ENCODE data around the gene CHRNA7.
A peak's percentile ranks its signal among the peaks of the same experiment; 100 is the strongest.

Gene CHRNA7

GRCh38 chr15:32034106-32034505, 3.8 kb downstream of the CHRNA7 start:
- H2AFZ ChIP-seq (ENCODE audit: low read depth, low read length): no peak overlapping the region
- peaks cover 9% of the 10 kb centered on the region for H3K4me1 ChIP-seq (ENCODE audit: insufficient read depth, low read length)
- no peaks in the 10 kb centered on the region for H3K36me3 ChIP-seq (ENCODE audit: insufficient read depth, low read length)
- no peak overlapping the region for H3K4me3 ChIP-seq (ENCODE audit: low read length)
- H3K9me3 ChIP-seq (ENCODE audit: low read length): no peaks in the 10 kb centered on the region
- H3K27me3 ChIP-seq (ENCODE audit: insufficient read depth, low read length): no peaks in the 10 kb centered on the region

- Histone ChIP-seq H3K36me3 (ENCODE audit: insufficient read depth, low read length) (no peaks in the 10 kb centered on the region), H3K27me3 (ENCODE audit: insufficient read depth, low read length) (no peaks in the 10 kb centered on the region), H3K4me1 (ENCODE audit: insufficient read depth, low read length) (no peaks in the 10 kb centered on the region), H3K9me3 (ENCODE audit: low read length) (no peaks in the 10 kb centered on the region), H2AFZ (ENCODE audit: low read depth, low read length) (no peak overlapping the region), H3K4me3 (ENCODE audit: low read length) (no peak overlapping the region)
Measured at GRCh38 chr15:32035285-32035684, 5.0 kb downstream of the CHRNA7 start.

GRCh38 chr15:32036971-32037370, 6.7 kb downstream of the CHRNA7 start:
- H3K4me1 ChIP-seq (ENCODE audit: insufficient read depth, low read length): no peaks in the 10 kb centered on the region
- H3K4me3 ChIP-seq (ENCODE audit: low read length): no peak overlapping the region
- H2AFZ ChIP-seq (ENCODE audit: low read depth, low read length): no peak overlapping the region
- H3K27me3 ChIP-seq (ENCODE audit: insufficient read depth, low read length): no peaks in the 10 kb centered on the region
- no peaks in the 10 kb centered on the region for H3K36me3 ChIP-seq (ENCODE audit: insufficient read depth, low read length)
- no peaks in the 10 kb centered on the region for H3K9me3 ChIP-seq (ENCODE audit: low read length)

DNA sequence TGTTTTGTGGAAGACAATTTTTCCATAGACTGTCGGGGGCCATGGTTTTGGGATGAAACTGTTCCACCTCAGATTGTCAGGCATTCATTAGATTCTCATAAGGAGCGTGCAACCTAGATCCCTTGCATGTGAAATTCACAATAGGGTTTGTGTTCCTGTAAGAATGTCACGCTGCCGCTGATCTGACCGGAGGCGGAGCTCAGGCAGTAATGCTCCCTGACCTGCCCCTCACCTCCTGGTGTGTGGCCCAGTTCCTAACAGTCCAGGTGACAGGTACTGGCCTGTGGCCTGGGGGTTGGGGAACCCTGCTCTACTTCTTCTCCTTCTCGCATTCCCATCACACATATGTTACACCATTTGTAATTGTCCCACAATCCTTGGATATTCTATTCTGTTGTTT, 11.0 kb downstream of the CHRNA7 start:
- Histone ChIP-seq H3K4me1 (ENCODE audit: insufficient read depth, low read length) (no peaks in the 10 kb centered on the region), H2AFZ (ENCODE audit: low read depth, low read length) (no peak overlapping the region), H3K27me3 (ENCODE audit: insufficient read depth, low read length) (no peaks in the 10 kb centered on the region), H3K9me3 (ENCODE audit: low read length) (no peaks in the 10 kb centered on the region), H3K4me3 (ENCODE audit: low read length) (no peak overlapping the region), H3K36me3 (ENCODE audit: insufficient read depth, low read length) (no peaks in the 10 kb centered on the region)

DNA sequence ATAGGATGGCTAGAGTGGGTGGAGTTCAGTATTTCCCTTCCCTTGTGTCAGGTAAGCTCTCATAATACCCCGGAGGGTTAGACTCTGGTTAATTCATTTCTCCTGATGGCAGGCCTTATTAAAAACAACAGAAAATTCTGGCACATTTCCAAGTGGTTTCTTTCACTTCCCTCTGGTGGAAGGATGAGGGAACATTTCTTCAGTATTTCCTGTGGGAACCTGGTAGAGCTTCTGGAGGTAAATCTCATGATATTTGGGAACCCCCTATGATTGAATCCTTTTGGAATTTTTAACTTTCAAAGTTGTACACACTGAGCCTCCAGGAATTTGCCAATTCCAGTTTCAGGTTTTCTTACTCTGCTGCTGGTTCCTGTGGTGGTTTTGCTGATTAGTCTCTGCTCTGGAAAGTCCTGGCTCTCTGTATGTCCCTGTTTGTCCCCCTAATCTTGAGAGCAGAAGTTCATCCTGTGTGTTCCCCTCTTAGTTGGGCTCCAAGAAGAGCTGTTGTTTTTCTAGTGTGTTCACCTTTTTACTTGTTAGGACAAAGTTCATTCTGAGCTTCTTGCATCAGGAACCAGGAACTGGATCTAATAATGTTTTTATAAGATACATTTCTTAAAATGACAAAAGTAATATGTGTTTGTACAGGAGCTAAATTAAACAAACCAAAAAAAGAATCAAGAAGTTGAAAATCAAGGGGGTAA, 12.1 kb downstream of the CHRNA7 start:
- H3K36me3 ChIP-seq (ENCODE audit: insufficient read depth, low read length): no peaks in the 10 kb centered on the region
- no peaks in the 10 kb centered on the region for H3K4me1 ChIP-seq (ENCODE audit: insufficient read depth, low read length)
- H3K27me3 ChIP-seq (ENCODE audit: insufficient read depth, low read length): no peaks in the 10 kb centered on the region
- no peak overlapping the region for H3K4me3 ChIP-seq (ENCODE audit: low read length)
- no peak overlapping the region for H2AFZ ChIP-seq (ENCODE audit: low read depth, low read length)
- no peaks in the 10 kb centered on the region for H3K9me3 ChIP-seq (ENCODE audit: low read length)

- Histone ChIP-seq H3K9me3 (ENCODE audit: low read length) (no peaks in the 10 kb centered on the region), H3K4me1 (ENCODE audit: insufficient read depth, low read length) (peaks cover 3% of the 10 kb centered on the region), H3K4me3 (ENCODE audit: low read length) (no peak overlapping the region), H2AFZ (ENCODE audit: low read depth, low read length) (no peak overlapping the region), H3K36me3 (ENCODE audit: insufficient read depth, low read length) (no peaks in the 10 kb centered on the region), H3K27me3 (ENCODE audit: insufficient read depth, low read length) (no peaks in the 10 kb centered on the region)
Measured at GRCh38 chr15:32053719-32054118, 23.4 kb downstream of the CHRNA7 start.

DNA sequence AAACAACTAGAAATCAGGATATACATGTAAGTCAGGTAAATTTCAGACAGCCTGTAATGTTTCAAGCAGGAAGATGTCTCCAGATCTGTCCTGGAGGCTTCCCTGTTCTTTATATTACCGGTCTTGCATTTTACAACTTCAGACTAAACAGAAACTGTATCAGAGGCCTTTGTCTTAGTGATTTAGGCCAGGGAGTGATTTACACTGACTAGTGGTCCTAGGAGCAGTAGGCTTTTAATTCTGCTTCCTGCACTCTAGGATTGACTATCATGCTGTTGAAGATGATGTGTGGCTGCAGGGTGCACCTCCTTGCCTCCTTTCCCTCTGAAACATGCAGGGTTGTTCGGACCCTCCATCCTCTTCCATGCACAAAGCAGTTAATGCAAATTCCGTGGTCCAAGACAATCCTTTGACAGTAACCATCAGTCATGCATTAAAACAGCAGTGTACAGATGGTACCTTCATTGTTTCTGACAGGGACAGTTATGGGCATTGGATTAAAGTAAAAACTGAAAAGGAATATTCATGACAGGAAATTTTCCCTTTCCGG, 27.6 kb downstream of the CHRNA7 start:
- peaks cover 3% of the 10 kb centered on the region for H3K4me1 ChIP-seq (ENCODE audit: insufficient read depth, low read length)
- no peaks in the 10 kb centered on the region for H3K27me3 ChIP-seq (ENCODE audit: insufficient read depth, low read length)
- H3K9me3 ChIP-seq (ENCODE audit: low read length): no peaks in the 10 kb centered on the region
- no peak overlapping the region for H3K4me3 ChIP-seq (ENCODE audit: low read length)
- H3K36me3 ChIP-seq (ENCODE audit: insufficient read depth, low read length): no peaks in the 10 kb centered on the region
- no peak overlapping the region for H2AFZ ChIP-seq (ENCODE audit: low read depth, low read length)

DNA sequence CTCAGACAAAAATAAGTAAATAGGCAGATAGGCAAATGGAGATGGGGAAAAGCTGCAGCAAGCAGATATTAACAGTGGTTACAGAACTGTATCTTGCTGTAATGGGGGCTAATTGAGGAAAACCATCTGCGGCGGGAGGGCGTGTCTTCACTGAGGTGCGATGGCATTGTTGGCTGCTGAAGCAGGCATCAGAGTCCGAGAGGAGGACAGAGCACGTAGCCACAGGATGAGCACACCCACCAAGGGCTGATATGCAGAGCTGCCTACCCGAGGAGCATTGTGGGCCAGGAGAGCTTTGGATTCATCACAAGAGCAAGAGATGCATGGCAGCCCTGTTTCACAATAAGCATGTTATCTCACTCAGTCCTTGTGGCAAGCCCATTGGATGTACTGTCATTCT, 30.4 kb downstream of the CHRNA7 start:
- no peaks in the 10 kb centered on the region for H3K27me3 ChIP-seq (ENCODE audit: insufficient read depth, low read length)

GRCh38 chr15:32067115-32067514, 36.8 kb downstream of the CHRNA7 start:
- Histone ChIP-seq H3K4me3 (ENCODE audit: low read length) (no peak overlapping the region), H3K4me1 (ENCODE audit: insufficient read depth, low read length) (peaks cover 12% of the 10 kb centered on the region), H2AFZ (ENCODE audit: low read depth, low read length) (no peak overlapping the region), H3K27me3 (ENCODE audit: insufficient read depth, low read length) (no peaks in the 10 kb centered on the region), H3K36me3 (ENCODE audit: insufficient read depth, low read length) (no peaks in the 10 kb centered on the region), H3K9me3 (ENCODE audit: low read length) (peaks cover 6% of the 10 kb centered on the region)

More for the DNA sequence above, 30.4 kb downstream of the CHRNA7 start:
- Histone ChIP-seq H2AFZ (ENCODE audit: low read depth, low read length) (no peak overlapping the region), H3K9me3 (ENCODE audit: low read length) (no peaks in the 10 kb centered on the region), H3K36me3 (ENCODE audit: insufficient read depth, low read length) (no peaks in the 10 kb centered on the region), H3K4me3 (ENCODE audit: low read length) (no peak overlapping the region), H3K4me1 (ENCODE audit: insufficient read depth, low read length) (peaks cover 16% of the 10 kb centered on the region)

DNA sequence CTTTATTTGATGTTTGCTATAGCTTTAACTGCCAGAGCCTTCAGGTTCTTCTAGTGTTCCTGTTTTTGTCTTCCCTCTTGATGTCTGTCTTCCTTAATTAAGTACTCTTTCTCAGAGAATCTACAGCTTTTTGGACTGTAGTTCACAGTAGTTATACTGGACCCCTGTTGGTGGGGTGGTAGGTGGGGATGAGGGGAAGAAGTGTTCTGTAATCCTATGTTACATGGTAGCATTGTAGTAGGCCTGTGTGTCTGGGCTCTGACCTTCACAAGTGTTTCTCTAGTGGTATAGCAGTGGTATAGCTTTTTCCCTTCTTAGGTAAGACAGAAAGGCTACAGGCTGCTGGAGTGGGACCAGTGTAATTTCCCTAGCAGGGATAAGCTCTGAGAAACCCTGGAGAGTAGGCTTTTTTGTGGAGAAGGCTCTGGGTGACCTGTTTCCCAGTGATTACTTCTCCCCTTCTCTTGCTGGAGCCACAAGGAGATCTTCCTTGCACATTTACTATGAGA, 59.6 kb downstream of the CHRNA7 start:
- Histone ChIP-seq H3K4me1 (ENCODE audit: insufficient read depth, low read length) (no peaks in the 10 kb centered on the region), H3K4me3 (ENCODE audit: low read length) (no peak overlapping the region), H3K36me3 (ENCODE audit: insufficient read depth, low read length) (no peaks in the 10 kb centered on the region), H3K27me3 (ENCODE audit: insufficient read depth, low read length) (no peaks in the 10 kb centered on the region), H2AFZ (ENCODE audit: low read depth, low read length) (no peak overlapping the region), H3K9me3 (ENCODE audit: low read length) (no peaks in the 10 kb centered on the region)

DNA sequence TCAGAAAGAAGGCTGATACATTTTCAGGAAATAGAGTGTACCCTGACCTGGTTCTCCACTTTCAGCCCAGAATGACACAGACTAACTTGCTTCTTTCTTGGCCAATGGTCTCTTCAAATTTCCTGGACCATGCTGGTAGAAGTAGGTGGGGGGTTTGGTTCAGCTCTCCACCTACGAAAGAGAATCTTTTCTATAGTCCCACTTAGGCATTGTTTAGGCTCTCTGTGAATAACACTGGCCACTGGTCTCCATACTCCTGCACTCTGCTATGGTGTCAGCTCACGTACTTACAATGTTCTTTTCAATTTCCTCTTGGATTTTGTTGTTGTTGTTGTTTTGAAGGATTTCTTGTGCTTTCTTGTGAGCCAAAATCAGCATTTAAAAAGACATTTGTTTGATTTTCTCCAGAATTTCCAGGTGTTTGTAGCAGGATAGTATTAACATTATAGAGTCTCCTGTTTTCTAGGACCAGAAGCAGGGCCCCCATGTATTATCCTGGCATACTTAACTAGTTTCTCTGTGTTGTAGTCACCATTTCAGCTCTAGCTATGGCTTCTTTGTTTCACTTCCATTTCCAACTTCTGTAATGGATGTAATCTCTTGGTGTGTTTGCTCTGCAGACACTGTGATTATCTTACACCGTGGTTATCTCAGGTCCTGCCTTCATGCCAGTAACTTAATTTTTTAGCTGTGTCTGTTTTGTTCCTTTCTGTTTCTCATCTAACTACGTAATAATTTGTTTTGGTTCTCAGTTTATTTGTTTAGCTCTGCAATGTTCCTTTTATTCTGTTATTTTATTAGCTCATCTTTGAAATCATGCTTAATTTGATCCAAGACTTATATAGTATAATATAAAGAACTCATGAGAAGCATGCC, 61.4 kb downstream of the CHRNA7 start:
- Histone ChIP-seq H3K4me1 (ENCODE audit: insufficient read depth, low read length) (no peaks in the 10 kb centered on the region), H2AFZ (ENCODE audit: low read depth, low read length) (peak overlapping the region; percentile 3), H3K27me3 (ENCODE audit: insufficient read depth, low read length) (no peaks in the 10 kb centered on the region), H3K4me3 (ENCODE audit: low read length) (no peak overlapping the region), H3K36me3 (ENCODE audit: insufficient read depth, low read length) (no peaks in the 10 kb centered on the region), H3K9me3 (ENCODE audit: low read length) (no peaks in the 10 kb centered on the region)

DNA sequence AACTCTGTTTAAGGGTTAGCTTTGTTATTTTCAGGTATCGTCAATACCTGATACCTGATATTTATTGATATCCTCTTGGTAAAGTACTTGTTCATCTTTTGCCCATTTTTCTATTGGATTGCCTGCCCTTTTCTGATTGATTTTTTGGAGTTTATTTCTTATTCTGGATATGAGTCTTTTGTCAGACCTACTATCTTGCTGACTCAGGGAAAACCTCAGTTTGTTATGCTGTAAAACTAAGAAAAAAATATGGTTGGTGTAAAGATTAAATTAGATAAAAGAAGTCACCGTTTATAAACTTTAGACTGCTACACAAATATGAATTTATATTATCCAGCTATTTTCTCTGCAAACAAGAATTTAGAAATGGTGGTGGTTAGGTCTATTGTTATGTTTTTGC, 65.9 kb downstream of the CHRNA7 start:
- H2AFZ ChIP-seq (ENCODE audit: low read depth, low read length): no peak overlapping the region
- H3K4me1 ChIP-seq (ENCODE audit: insufficient read depth, low read length): peaks cover 16% of the 10 kb centered on the region
- no peaks in the 10 kb centered on the region for H3K27me3 ChIP-seq (ENCODE audit: insufficient read depth, low read length)
- H3K4me3 ChIP-seq (ENCODE audit: low read length): no peak overlapping the region
- no peaks in the 10 kb centered on the region for H3K9me3 ChIP-seq (ENCODE audit: low read length)
- H3K36me3 ChIP-seq (ENCODE audit: insufficient read depth, low read length): no peaks in the 10 kb centered on the region

DNA sequence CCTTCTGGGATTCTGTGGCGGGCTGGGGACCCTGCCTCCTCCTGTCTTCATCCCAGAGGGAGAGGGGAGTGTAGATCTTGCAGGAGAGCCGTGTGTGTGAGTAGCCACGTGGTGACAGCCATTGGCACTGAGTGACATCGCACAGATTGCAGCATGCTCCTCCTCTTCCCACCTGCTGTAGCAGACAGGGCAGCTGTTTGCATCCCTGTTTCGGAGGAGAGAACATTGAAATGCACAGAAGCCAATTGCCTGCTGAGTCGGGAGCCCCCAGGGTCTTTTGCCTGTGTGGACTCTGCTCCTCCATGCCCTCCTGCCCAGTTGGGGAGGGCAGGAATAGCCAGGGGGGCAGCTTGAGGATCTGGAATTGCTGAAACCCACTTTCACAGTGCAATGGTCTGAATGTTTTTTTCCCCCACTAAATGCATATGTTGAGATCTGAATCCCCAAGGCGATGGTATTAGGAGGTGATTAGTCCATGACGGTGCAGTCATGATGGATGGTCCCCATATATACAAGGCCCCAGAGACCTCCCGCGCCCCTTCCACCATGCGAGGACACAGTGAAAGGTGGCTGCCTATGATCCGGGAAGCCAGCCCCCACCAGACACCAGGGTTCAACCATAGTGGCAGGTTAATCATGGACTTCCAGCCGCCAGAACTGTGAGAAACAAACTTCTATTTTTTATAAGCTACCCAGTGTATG, 66.8 kb downstream of the CHRNA7 start:
- Histone ChIP-seq H2AFZ (ENCODE audit: low read depth, low read length) (no peak overlapping the region), H3K27me3 (ENCODE audit: insufficient read depth, low read length) (no peaks in the 10 kb centered on the region), H3K4me3 (ENCODE audit: low read length) (no peak overlapping the region), H3K36me3 (ENCODE audit: insufficient read depth, low read length) (no peaks in the 10 kb centered on the region), H3K9me3 (ENCODE audit: low read length) (no peaks in the 10 kb centered on the region), H3K4me1 (ENCODE audit: insufficient read depth, low read length) (peaks cover 20% of the 10 kb centered on the region)

Data from neuron (in vitro differentiated cells).